GM18517 (cell line): ENCODE results near the gene SCARB1.
"Not testable (repeated sequence)": the region's sequence is repeated elsewhere in the genome, so short reads cannot be mapped to it uniquely, and the experiment has no call there.

Experiments used
- ATAC-seq: cut with Tn5 transposase; IDR thresholded peaks from one replicate; pipeline ENCODE4 v1.9.1; 2021; ENCODE audit warnings: mild to moderate bottlenecking, moderate library complexity; ENCODE audit not compliant: unreplicated experiment

SCARB1 gene, protein sequence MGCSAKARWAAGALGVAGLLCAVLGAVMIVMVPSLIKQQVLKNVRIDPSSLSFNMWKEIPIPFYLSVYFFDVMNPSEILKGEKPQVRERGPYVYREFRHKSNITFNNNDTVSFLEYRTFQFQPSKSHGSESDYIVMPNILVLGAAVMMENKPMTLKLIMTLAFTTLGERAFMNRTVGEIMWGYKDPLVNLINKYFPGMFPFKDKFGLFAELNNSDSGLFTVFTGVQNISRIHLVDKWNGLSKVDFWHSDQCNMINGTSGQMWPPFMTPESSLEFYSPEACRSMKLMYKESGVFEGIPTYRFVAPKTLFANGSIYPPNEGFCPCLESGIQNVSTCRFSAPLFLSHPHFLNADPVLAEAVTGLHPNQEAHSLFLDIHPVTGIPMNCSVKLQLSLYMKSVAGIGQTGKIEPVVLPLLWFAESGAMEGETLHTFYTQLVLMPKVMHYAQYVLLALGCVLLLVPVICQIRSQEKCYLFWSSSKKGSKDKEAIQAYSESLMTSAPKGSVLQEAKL

DNA sequence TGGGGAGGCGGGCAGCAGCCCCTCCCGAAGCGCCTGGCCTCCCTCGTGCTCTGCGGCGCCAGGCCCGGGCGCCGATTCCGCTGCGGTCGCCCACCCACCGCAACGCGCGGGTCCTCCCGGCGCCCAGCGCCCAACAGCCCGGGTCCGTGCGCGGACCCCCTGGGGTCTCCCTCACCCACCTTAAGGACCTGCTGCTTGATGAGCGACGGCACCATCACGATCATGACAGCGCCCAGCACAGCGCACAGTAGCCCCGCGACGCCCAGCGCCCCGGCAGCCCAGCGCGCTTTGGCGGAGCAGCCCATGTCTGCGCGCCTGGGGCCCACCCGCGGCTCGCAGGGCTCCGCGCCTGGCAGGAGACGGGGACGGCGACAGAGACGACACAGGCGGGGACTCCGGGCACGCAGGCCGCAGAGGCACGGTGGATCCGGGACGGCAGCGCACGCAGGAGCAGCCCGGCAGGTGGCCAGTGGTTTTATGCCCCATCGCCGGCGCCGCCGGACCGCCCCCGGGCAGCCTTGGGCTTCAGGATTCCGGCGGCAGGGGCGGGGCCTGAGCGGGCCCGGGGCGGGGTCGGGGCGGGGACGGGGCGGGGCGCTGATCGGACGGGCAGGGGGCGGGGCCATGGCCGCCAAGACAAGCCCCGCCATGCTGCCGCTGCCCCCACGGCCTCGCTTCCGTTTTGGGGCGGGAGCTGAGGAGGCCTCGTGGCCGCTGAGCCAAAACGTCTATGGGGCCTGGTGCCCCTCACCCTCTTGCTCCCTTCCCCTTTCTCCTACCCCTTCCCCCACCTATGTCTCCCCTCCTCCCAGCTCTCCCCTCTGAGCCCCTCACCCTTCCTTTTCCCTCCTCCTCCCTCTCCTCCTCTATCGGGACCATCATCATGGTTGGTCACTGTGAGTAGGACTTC lies at the start of gene SCARB1:
Gene SCARB1 (minus strand): TSS at position 449 of the 910 bp plus-strand sequence. CDS start 144 bp downstream, at position 305.
- ATAC-seq = peak; percentile 64

DNA sequence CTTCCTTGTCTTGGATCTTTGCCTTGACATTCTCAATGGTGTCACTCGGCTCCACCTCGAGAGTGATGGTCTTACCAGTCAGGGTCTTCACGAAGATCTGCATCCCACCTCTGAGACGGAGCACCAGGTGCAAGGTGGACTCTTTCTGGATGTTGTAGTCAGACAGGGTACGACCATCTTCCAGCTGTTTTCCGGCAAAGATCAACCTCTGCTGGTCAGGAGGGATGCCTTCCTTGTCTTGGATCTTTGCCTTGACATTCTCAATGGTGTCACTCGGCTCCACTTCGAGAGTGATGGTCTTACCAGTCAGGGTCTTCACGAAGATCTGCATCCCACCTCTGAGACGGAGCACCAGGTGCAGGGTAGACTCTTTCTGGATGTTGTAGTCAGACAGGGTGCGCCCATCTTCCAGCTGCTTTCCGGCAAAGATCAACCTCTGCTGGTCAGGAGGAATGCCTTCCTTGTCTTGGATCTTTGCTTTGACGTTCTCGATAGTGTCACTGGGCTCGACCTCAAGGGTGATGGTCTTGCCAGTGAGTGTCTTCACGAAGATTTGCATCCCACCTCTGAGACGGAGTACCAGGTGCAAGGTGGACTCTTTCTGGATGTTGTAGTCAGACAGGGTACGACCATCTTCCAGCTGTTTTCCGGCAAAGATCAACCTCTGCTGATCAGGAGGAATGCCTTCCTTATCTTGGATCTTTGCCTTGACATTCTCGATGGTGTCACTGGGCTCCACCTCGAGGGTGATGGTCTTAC lies 49.0 kb upstream of the SCARB1 start:
- ATAC-seq = not testable (repeated sequence)

DNA sequence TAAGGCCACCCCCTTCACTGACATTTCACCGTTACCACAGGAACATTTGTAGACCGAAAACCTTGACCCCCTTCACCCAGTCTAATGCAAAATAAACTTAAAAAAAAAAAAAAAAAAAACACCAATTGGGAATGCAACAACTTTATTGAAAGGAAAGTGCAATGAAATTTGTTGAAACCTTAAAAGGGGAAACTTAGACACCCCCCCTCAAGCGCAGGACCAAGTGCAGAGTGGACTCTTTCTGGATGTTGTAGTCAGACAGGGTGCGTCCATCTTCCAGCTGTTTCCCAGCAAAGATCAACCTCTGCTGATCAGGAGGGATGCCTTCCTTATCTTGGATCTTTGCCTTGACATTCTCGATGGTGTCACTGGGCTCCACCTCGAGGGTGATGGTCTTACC lies 47.9 kb upstream of the SCARB1 start:
- ATAC-seq = not testable (repeated sequence)

DNA sequence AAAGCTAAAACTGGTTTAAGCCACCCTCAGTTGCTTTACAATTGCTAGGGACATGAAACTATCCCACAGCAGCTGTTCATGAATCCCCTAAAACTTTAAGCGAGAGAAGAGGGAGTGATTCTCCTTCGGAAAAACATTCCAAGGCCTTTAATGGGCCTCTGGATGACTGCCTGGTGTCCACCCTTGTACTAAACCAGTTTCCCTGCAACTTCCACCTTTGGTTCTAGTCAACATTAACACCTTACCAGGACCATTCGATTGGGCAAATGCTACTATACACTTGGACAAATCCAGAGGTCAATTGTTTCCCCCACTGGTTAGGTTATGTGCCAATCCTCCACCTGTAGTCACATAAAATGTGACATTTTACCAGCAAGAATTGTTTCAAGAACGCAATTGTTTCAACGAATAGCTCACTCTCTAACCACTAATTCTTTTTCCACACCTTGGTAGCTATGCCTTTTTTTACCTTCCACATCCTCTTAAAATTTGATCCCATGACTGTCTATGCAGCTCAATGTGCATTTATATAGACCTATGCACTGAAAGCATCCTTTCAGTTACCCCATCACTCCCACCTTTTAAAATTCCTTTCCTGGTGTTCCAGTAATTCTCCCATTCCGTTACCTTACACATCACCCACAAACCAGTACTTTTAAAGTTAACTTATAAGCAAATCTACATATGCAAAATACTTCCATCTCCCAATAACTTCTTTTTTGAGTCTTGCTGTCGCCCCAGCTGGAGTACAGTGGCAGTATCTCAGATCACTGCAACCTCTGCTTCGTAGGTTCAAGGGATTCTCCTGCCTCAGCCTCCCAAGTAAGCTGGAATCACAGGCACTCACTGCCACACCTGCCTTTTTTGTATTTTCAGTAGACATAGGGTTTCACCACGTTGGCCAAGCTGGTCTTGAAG lies 47.2 kb upstream of the SCARB1 start:
- ATAC-seq = no peak

DNA sequence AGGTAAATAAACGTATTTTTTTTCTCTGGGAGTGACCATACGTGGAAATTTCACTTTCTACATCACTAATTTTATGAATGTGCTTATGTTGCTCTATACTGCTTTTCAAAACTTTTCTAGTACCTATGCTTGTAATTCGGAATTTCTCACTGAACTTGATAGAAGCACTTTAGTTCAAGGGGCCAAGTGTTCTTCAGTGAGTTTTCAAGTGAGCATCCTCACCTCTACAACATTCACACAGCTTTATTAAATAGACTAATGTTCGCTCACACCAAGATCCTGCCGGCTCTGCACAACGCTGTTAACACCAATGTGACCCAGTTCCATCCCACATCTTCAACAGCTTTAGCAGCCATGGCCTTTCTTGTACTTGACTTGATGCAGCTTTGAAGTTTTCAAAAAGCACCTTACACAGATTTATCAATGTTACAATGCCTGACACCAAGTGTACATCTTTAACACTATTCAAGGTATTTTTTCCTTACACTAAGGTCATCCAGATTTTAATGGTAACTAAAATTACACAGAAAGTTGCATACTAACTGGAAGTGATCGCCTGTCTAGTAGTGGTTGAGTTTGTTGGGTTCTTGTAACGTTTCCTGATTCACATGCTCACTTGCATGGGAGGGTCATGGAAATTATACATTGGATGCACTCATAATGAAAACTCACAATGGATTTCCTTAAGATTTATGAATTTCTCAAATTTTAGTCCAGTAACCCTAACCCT lies 46.3 kb upstream of the SCARB1 start:
- ATAC-seq = no peak

DNA sequence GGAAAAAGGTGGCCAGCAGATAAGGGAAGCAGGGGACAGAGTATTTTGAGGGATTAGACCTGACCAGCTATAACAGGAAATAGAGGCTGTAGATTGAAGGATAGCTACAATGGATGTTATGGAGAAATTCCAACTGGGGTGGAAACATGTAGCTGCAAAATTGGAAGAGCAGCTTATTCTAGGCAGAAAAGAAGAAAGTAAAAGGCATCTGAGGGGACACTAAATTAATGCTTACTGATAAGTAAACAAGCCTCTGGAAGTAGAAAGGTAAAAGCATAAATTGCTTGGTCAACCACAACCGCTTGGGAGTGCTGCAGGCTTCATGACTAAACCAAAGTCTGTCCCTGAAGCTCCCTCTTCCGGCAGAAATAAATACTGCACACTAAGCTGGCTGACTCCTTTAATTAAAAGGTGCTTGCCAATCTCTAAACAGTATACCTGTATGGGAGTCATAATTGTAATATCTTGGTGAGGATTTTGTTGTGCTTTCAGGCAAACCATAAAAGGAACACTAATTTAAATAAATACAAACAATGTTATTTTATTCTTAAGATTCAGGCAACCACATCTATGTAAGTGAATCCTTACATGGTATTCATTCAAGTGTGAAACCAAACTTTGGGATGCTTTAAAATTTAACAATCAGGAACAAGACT lies 43.1 kb upstream of the SCARB1 start:
- peak; percentile 59 for ATAC-seq

DNA sequence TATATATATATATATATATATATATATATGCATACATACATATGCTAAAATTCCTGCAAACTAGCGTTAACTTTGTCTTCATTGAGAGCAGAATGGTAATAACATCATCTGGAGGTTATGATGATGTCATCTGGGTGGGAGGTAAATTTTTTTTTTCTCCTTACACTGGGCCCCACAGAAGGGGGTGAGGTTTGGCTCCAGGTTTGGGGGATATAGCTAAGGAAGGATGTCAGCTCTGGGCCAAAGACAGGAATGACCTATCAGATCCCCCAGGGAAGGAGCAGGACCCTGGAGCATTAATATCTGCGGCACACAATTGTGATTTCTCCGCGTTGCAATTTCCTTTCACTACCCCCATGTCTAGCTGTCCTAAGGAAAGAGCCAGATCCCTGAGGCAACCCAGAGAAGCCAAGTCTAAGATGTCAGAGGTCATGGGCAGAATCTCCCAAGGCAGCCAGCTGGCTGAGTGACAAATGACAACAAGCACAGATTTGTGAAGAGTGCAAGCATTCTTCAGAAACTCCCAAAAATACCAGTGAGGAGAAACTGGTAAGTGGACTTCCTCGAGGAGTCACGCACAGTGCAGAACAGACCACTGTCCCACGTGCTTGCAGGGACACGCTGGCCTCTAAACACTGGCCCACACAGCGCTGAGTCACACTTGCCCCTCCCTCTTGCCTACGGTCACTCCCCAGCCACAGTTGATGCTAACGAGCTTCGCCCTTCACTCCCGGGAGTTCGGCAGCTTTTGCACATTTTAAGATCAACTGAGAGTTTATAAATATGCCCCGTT lies 40.8 kb upstream of the SCARB1 start:
- no peak for ATAC-seq

DNA sequence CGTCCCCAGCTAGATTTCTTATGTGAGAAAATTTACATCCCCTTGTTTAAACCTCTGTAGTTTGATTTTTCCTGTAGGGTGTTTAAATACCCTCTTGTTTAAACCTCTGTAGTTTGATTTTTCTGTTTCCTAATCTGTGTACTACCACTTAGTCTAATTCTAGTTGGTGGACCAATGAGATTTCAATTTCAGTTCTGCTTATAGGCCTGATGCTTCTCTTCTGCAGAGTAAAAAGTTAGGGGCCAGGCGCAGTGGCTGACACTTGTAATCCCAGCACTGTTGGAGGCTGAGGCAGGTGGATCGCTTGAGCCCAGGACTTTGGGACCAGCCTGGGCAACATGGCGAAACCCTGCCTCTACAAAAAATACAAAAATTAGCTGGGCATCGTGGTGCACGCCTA lies 39.3 kb upstream of the SCARB1 start:
- peak; percentile 30 for ATAC-seq

DNA sequence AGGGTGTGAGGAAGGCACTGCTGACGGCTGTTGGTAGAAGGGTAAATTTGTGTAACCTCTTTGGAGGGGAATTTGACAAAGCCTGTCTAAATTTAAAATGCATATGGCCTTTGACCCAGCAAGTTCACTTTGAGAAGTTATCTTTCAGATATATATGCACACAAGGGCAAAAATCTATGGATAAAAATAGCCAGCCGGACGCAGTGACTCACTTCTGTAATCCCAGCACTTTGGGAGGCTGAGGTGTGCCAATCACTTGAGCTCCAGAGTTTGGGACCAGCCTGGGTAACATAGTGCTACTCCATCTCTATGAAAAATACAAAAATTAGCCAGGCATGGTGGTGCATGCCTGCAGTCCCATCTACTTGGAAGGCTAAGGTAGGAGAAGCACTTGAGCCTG lies 37.3 kb upstream of the SCARB1 start:
- ATAC-seq = no peak

DNA sequence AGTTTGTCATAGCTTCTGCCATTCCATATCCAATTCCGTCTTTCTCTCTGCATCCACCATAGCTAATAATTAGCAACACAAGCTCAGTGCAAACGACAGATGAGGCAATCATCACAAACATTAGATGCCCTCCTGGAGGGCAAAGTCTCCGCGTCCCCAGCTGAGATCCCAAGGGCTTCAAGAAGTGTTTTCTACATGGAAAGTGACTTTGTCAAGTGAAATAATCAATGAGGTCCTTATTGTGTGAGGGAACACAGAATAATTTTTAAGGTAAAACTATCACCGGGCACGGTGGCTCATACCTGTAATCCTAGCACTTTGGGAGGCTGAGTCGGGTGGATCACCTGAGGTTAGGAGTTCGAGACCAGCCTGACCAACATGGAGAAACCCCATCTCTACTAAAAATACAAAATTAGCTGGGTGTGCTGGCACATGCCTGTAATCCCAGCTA lies 36.7 kb upstream of the SCARB1 start:
- ATAC-seq = not testable (repeated sequence)

DNA sequence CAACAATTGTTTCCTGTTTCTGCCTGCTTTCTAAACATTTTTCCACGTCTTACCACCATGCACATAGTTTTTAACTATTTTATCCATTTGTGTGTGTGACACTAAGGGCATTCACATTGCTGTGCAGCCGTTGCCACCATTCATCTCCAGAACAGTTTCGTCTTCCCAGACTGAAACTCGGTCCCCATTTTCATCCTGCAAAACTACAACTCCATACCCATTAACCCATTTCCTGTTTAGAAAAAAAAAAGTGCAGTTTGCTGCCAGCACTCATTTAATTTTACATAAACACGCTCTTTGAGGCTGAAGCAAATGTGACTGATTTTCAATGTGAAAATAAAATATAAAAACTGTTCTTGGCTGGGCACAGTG lies 35.2 kb upstream of the SCARB1 start:
- no peak for ATAC-seq

DNA sequence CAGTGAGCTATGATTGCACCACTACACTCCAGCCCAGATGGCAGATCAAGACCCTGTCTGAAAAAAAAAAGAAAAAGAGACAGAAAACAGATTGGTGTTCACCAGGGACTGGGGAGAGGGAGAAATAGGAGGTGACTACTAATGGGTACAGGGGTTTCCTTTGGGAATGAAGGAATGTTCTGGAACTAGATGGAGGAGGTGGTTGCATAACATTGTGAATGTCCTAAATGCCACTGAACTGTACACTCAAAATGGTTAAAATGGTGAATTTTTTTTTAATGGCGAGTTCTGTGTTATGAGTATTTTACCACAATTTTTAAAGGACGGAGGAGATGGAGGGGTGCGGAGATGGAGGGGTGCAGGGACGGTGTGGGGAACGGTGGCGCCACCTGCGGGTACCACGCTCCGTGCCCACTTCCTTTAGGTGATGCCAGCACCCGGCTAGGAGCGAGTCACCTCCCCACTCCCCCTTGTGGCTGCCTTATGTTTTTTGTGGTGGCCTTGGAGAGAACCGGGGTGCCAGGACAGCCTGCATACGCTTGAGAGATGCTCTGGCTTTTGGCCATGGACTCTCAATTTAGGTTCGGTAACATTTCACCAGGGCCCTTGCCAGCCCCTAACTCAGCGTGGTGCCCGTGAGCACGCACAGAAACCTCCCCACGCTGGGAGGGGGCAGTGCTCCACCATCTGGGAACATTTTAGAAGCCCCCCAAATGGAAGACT lies 34.7 kb upstream of the SCARB1 start:
- no peak for ATAC-seq

DNA sequence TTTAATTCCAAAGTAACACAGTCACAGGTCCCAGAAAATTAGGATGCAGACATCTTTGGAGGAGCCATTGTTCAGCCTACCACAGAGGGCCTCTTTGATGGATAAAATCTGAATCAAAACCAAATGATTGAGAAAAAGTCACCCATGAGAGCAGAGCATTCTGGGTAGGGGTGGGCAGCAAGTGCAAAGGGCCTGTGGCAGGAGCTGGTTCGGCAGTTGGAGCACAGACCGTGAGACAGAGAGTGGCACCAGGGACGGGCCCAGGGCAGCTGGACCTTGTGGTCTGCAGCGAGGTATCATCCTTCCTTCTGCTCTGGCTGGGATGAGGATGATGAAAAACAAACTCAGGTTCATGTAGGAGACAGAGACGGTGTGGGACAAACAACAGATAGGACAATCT lies 32.8 kb upstream of the SCARB1 start:
- ATAC-seq = no peak

DNA sequence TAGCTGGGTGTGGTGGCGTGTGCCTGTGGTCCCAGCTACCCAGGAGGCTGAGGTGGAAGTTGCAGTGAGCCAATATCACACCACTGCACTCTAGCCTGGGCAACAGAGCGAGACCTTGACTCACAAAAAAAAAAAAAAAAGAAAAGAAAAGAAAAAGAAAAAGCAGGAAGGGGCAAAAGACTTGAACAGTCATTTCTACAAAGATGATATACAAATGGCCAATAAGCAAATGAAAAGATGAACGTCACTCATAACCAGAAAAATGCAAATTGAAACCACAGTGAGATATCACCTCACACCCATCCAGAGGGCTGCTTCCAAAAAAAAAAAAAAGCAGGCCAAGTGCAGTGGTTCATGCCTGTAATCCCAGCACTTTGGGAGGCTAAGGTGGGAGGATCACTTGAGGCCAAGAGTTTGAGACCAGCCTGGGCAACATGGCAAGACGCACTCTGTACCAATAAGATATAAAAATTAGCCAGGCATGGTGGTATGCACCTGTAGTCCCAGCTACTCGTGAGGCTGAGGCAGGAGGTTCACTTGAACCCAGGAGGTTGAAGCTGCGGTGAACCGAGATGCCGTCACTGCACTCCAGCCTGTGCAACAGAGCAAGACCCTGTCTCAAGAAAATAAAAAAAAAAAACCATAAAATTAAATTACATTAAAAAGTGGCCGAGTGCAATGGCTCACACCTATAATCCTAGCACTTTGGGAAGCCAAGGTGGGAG lies 30.3 kb upstream of the SCARB1 start:
- peak; percentile 68 for ATAC-seq

DNA sequence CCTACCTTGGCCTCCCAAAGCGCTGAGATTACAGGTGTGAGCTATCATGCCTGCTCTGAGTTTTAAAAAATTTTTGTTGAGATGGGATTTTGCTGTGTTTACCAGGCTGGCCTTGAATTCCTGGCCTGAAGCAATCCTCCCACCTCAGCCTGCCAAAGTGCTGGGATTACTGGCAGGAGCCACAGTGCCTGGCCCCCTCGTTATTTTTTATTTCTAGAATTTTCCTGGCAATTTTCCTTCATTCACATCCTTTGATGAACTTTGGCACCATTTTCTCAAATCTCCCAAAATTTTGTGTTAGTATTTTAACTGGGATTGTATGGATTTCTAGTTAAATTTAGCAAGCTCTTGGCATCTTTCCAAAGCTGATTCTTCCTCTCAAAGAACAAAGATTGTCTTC lies 24.6 kb upstream of the SCARB1 start:
- ATAC-seq = no peak

DNA sequence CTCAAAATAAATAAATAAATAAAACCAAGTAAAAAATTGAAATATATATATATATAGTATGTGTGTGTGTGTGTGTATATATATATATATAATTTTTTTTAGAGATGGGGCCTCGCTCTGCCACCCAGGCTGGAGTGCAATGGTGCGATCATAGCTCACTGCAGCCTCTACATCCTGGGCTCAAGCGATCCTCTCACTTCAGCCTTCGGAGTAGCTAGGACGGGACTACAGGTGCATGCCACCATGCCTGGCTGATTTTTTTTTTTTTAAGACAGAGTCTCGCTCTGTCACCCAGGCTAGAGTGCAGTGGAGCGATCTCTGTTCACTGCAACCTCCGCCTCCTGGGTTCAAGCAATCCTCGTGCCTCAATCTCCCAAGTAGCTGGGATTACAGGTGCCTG lies 24.1 kb upstream of the SCARB1 start:
- ATAC-seq = not testable (repeated sequence)
